ENCODE data around the gene POM121L2. TPM values are rescaled to one million over a fixed set of nuclear protein-coding genes. Genes with fewer than 3 reads are reported as not detected.

POM121L2 gene
- total RNA-seq, 1 experiment from 2014 or later: not detected

GRCh38 chr6:27321370-27321769, 9.3 kb upstream of the POM121L2 start:
- Histone ChIP-seq H2AFZ (ENCODE audit: low read depth, low read length, poor library complexity, severe bottlenecking) (peak overlapping the region; percentile 74), H3K4me2 (ENCODE audit: low read length) (no peak overlapping the region), H3K27me3 (ENCODE audit: insufficient read depth, low read length) (no peaks in the 10 kb centered on the region), H3K9me2 (ENCODE audit: insufficient read depth) (no peaks in the 10 kb centered on the region; the same call in 1 of the 2 replicates), H3K9me3 (ENCODE audit: control insufficient read depth in 1 of 2, insufficient read depth in 1 of 2, low read depth in 1 of 2, low read length in 2 of 2) (no peaks in the 10 kb centered on the region), H3K36me3 (ENCODE audit: control insufficient read depth in 1 of 2, insufficient read depth in 2 of 2, low read length in 2 of 2) (no peaks in the 10 kb centered on the region), H3K79me2 (ENCODE audit: insufficient read depth, low read length) (no peaks in the 10 kb centered on the region), H3K4me3 (replicated peaks in 1 of 2; ENCODE audit: low read depth in 1 of 2, low read length in 2 of 2) (no peak overlapping the region), H4K20me1 (ENCODE audit: insufficient read depth) (no peaks in the 10 kb centered on the region), H3K27ac (ENCODE audit: low read depth, low read length) (no peak overlapping the region), H3K4me1 (ENCODE audit: control insufficient read depth in 1 of 2, insufficient read depth in 2 of 2, low read length in 2 of 2) (no peaks in the 10 kb centered on the region), H3K9ac (ENCODE audit: low read length) (no peak overlapping the region)
- TF ChIP-seq TCF7L2 (IDR thresholded peaks at IDR 0.05; ENCODE audit: borderline replicate concordance, extremely low read depth, insufficient read depth, insufficient read length) (no peak), SRF (IDR thresholded peaks at IDR 0.05; ENCODE audit: low read depth) (no peak), CEBPB (IDR thresholded peaks at IDR 0.05; ENCODE audit: low read depth) (no peak), ZFX (IDR thresholded peaks at IDR 0.05) (no peak), ZNF274 (IDR thresholded peaks at IDR 0.05; ENCODE audit: low read depth, low read length) (no peak), ELF1 (IDR thresholded peaks at IDR 0.05; ENCODE audit: borderline replicate concordance, low read depth) (no peak), POLR2A (IDR thresholded peaks at IDR 0.05; ENCODE audit: borderline replicate concordance, extremely low read depth, insufficient read depth, insufficient read length) (no peak), RAD21 (IDR thresholded peaks at IDR 0.05; ENCODE audit: low read depth) (no peak), JUND (IDR thresholded peaks at IDR 0.05) (no peak)
- TF ChIP-seq, protein P1, sequence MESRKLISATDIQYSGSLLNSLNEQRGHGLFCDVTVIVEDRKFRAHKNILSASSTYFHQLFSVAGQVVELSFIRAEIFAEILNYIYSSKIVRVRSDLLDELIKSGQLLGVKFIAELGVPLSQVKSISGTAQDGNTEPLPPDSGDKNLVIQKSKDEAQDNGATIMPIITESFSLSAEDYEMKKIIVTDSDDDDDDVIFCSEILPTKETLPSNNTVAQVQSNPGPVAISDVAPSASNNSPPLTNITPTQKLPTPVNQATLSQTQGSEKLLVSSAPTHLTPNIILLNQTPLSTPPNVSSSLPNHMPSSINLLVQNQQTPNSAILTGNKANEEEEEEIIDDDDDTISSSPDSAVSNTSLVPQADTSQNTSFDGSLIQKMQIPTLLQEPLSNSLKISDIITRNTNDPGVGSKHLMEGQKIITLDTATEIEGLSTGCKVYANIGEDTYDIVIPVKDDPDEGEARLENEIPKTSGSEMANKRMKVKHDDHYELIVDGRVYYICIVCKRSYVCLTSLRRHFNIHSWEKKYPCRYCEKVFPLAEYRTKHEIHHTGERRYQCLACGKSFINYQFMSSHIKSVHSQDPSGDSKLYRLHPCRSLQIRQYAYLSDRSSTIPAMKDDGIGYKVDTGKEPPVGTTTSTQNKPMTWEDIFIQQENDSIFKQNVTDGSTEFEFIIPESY (IDR thresholded peaks at IDR 0.05; ENCODE audit: extremely low read depth, insufficient replicate concordance, low read length): no peak
- TF ChIP-seq, protein P2, sequence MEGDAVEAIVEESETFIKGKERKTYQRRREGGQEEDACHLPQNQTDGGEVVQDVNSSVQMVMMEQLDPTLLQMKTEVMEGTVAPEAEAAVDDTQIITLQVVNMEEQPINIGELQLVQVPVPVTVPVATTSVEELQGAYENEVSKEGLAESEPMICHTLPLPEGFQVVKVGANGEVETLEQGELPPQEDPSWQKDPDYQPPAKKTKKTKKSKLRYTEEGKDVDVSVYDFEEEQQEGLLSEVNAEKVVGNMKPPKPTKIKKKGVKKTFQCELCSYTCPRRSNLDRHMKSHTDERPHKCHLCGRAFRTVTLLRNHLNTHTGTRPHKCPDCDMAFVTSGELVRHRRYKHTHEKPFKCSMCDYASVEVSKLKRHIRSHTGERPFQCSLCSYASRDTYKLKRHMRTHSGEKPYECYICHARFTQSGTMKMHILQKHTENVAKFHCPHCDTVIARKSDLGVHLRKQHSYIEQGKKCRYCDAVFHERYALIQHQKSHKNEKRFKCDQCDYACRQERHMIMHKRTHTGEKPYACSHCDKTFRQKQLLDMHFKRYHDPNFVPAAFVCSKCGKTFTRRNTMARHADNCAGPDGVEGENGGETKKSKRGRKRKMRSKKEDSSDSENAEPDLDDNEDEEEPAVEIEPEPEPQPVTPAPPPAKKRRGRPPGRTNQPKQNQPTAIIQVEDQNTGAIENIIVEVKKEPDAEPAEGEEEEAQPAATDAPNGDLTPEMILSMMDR (IDR thresholded peaks at IDR 0.05 in 2 of 3, conservative IDR thresholded peaks at IDR 0.05 in 1 of 3; ENCODE audit: borderline replicate concordance in 1 of 3, insufficient read depth in 1 of 3, low read depth in 2 of 3, low read length in 2 of 3): no peak
- TF ChIP-seq, protein P3, sequence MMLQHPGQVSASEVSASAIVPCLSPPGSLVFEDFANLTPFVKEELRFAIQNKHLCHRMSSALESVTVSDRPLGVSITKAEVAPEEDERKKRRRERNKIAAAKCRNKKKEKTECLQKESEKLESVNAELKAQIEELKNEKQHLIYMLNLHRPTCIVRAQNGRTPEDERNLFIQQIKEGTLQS (IDR thresholded peaks at IDR 0.05): no peak
- no TSS peak for BruUV-seq (replicated peaks)
- POLR2A ChIA-PET: no interaction called here
- CTCF ChIA-PET: no interaction called here
- ATAC-seq (no peak), DNase-seq (ENCODE audit: low read depth, low spot score) (no peak)
- intact Hi-C loops (cut with micrococcal nuclease): no loop called here
- RAD21 ChIA-PET (ENCODE audit: low non-redundant PET in 1 of 2, low total read pairs in 2 of 2, uncharacterized antibody in 2 of 2, unreplicated experiment in 2 of 2): no interaction called here
